Activated naive CD4-positive, alpha-beta T cell (primary cell): ENCODE measurements around the gene NOS1AP.

Experiments
- DNase-seq, 4 experiments: peaks; one replicate each; lab custom pipeline; 2025; lab: John Stamatoyannopoulos, UW

Gene NOS1AP

GRCh38 chr1:162300057-162300917 lies 230.8 kb downstream of the NOS1AP start:
- no peak for DNase-seq

- DNase-seq = no peak
These were observed 232.2 kb downstream of the NOS1AP start for GRCh38 chr1:162301696-162302095.

GRCh38 chr1:162302306-162303003 lies 233.0 kb downstream of the NOS1AP start:
- DNase-seq = no peak

GRCh38 chr1:162303004-162303344 lies 233.5 kb downstream of the NOS1AP start:
- DNase-seq = no peak

GRCh38 chr1:162304736-162305135 lies 235.2 kb downstream of the NOS1AP start:
- DNase-seq = no peak

GRCh38 chr1:162305969-162306368 lies 236.5 kb downstream of the NOS1AP start:
- no peak for DNase-seq

GRCh38 chr1:162310337-162310736 lies 240.8 kb downstream of the NOS1AP start:
- DNase-seq = no peak

GRCh38 chr1:162314206-162314605 lies 244.7 kb downstream of the NOS1AP start:
- no peak for DNase-seq

GRCh38 chr1:162315673-162316072 lies 246.2 kb downstream of the NOS1AP start:
- DNase-seq = no peak

- no peak for DNase-seq
These were observed 246.7 kb downstream of the NOS1AP start for GRCh38 chr1:162316187-162316586.

- DNase-seq = no peak
These were observed 248.1 kb downstream of the NOS1AP start for GRCh38 chr1:162317621-162318020.

- DNase-seq = no peak
These were observed 250.1 kb downstream of the NOS1AP start for GRCh38 chr1:162319493-162320175.

- DNase-seq = no peak
These were observed 252.4 kb downstream of the NOS1AP start for GRCh38 chr1:162321809-162322422.

GRCh38 chr1:162323023-162323422 lies 253.5 kb downstream of the NOS1AP start:
- DNase-seq = no peak

- no peak for DNase-seq
These were observed 254.9 kb downstream of the NOS1AP start for GRCh38 chr1:162324396-162324795.

GRCh38 chr1:162326559-162326958 lies 257.1 kb downstream of the NOS1AP start:
- DNase-seq = no peak

- DNase-seq = no peak
These were observed 257.8 kb downstream of the NOS1AP start for GRCh38 chr1:162327144-162327787.

GRCh38 chr1:162327788-162328165 lies 258.3 kb downstream of the NOS1AP start:
- DNase-seq = no peak

- DNase-seq = no peak
These were observed 259.0 kb downstream of the NOS1AP start for GRCh38 chr1:162328512-162328911.

GRCh38 chr1:162329826-162330225 lies 260.3 kb downstream of the NOS1AP start:
- DNase-seq = no peak

- DNase-seq = no peak
These were observed 264.5 kb downstream of the NOS1AP start for GRCh38 chr1:162333991-162334390.

- DNase-seq = no peak
These were observed 265.6 kb downstream of the NOS1AP start for GRCh38 chr1:162335126-162335525.
